ENCODE measurements around the gene FAM107B. TPM values are rescaled to one million over a fixed set of nuclear protein-coding genes. Genes with fewer than 3 reads are reported as not detected.

Gene FAM107B
- total and polyA plus RNA-seq, 2 donors (not counting 3 experiments of a cell fraction or from before 2014, with no cell fraction given), result 39.2 to 176 TPM

- no peaks in the 10 kb centered on the region for H4K20me1 ChIP-seq (replicated peaks; ENCODE audit: control insufficient read depth, extremely low read depth, insufficient read depth, low read length)
- H2AFZ ChIP-seq (ENCODE audit: low read depth, low read length), result no peak overlapping the region
- H3K36me3 ChIP-seq (ENCODE audit: control insufficient read depth in 2 of 2, extremely low read depth in 1 of 2, insufficient read depth in 2 of 2, low read length in 2 of 2), result no peaks in the 10 kb centered on the region
- peaks cover 44% of the 10 kb centered on the region for H3K4me1 ChIP-seq (ENCODE audit: control insufficient read depth, extremely low read depth, insufficient read depth, low read length)
- FAIRE-seq (no peak), DNase-seq (ENCODE audit: low read depth, low spot score) (no peak)
- no peak overlapping the region for H3K9ac ChIP-seq (replicated peaks; ENCODE audit: extremely low read depth, insufficient read depth, low read length)
- H3K4me3 ChIP-seq (replicated peaks in 1 of 3; ENCODE audit: insufficient read depth in 1 of 3, low read depth in 1 of 3, low read length in 3 of 3), result no peak overlapping the region
- H3K79me2 ChIP-seq (ENCODE audit: control insufficient read depth, insufficient read depth, low read length), result no peaks in the 10 kb centered on the region
- intact Hi-C loops (cut with micrococcal nuclease) (no loop called here), dilution Hi-C loops (cut with MboI; ENCODE audit: extremely low pct_ligation_motif_present, low sequenced_read_pairs) (no loop called here)
- TF ChIP-seq GATA2 (IDR thresholded peaks at IDR 0.05; ENCODE audit: insufficient read depth, insufficient read length, low read depth, low read length), result no peak
- TF ChIP-seq POLR2A (IDR thresholded peaks at IDR 0.05; ENCODE audit: low read depth, low read length), result no peak
- TF ChIP-seq MAX (IDR thresholded peaks at IDR 0.05; ENCODE audit: insufficient read depth, insufficient read length), result no peak
- TF ChIP-seq JUN (IDR thresholded peaks at IDR 0.05; ENCODE audit: borderline replicate concordance, insufficient read depth, insufficient read length, low read depth), result no peak
- TF ChIP-seq POLR2AphosphoS5 (IDR thresholded peaks at IDR 0.05; ENCODE audit: insufficient read depth, low read depth, low read length), result no peak
- TF ChIP-seq EZH2 (IDR thresholded peaks at IDR 0.05; ENCODE audit: borderline replicate concordance, low read depth, low read length, severe bottlenecking), result no peak
- H3K9me1 ChIP-seq (replicated peaks; ENCODE audit: control insufficient read depth, extremely low read depth, insufficient read depth, low read length), result no peaks in the 10 kb centered on the region
- no peak overlapping the region for H3K27ac ChIP-seq (ENCODE audit: insufficient read depth, low read depth, low read length)
- no TSS peak for BruUV-seq (replicated peaks)
- ChIA-PET POLR2A (no interaction called here), CTCF (no interaction called here)
- no peak overlapping the region for H3K4me2 ChIP-seq (ENCODE audit: insufficient read depth, low read length)
- no peaks in the 10 kb centered on the region for H3K9me3 ChIP-seq (replicated peaks; ENCODE audit: control insufficient read depth, insufficient read depth, low read length)
- no peaks in the 10 kb centered on the region for H3K27me3 ChIP-seq (ENCODE audit: control insufficient read depth in 2 of 2, insufficient read depth in 2 of 2, low read length in 2 of 2)
Measured at GRCh38 chr10:14613588-14613920, 161.1 kb downstream of the FAM107B start.

- no peaks in the 10 kb centered on the region for H3K9me1 ChIP-seq (replicated peaks; ENCODE audit: control insufficient read depth, extremely low read depth, insufficient read depth, low read length)
- no peaks in the 10 kb centered on the region for H3K27me3 ChIP-seq (ENCODE audit: control insufficient read depth in 2 of 2, insufficient read depth in 2 of 2, low read length in 2 of 2)
- no peak overlapping the region for H3K27ac ChIP-seq (ENCODE audit: insufficient read depth, low read depth, low read length)
- no peak for DNase-seq (ENCODE audit: low read depth, low spot score)
- H4K20me1 ChIP-seq (replicated peaks; ENCODE audit: control insufficient read depth, extremely low read depth, insufficient read depth, low read length), result no peaks in the 10 kb centered on the region
- H3K4me2 ChIP-seq (ENCODE audit: insufficient read depth, low read length), result no peak overlapping the region
- H3K4me3 ChIP-seq (replicated peaks in 1 of 3; ENCODE audit: insufficient read depth in 1 of 3, low read depth in 1 of 3, low read length in 3 of 3), result no peak overlapping the region
- intact Hi-C loops (cut with micrococcal nuclease) (no loop called here), dilution Hi-C loops (cut with MboI; ENCODE audit: extremely low pct_ligation_motif_present, low sequenced_read_pairs) (no loop called here)
- no peak for FAIRE-seq
- no peaks in the 10 kb centered on the region for H3K36me3 ChIP-seq (ENCODE audit: control insufficient read depth in 2 of 2, extremely low read depth in 1 of 2, insufficient read depth in 2 of 2, low read length in 2 of 2)
- POLR2A ChIA-PET, result no interaction called here
- CTCF ChIA-PET, result no interaction called here
- TF ChIP-seq CTCF (IDR thresholded peaks at IDR 0.05; ENCODE audit: extremely low read depth in 1 of 2, insufficient read depth in 1 of 2, low read depth in 1 of 2, low read length in 2 of 2) (no peak), EZH2 (IDR thresholded peaks at IDR 0.05; ENCODE audit: borderline replicate concordance, low read depth, low read length, severe bottlenecking) (no peak), GATA2 (IDR thresholded peaks at IDR 0.05; ENCODE audit: insufficient read depth, insufficient read length, low read depth, low read length) (no peak), MYC (IDR thresholded peaks at IDR 0.05; ENCODE audit: low read depth, low read length) (no peak), POLR2A (IDR thresholded peaks at IDR 0.05; ENCODE audit: low read depth, low read length) (no peak), FOS (IDR thresholded peaks at IDR 0.05; ENCODE audit: borderline replicate concordance, insufficient read depth, low read length) (no peak), JUN (IDR thresholded peaks at IDR 0.05; ENCODE audit: borderline replicate concordance, insufficient read depth, insufficient read length, low read depth) (no peak)
- no peak overlapping the region for H3K9ac ChIP-seq (replicated peaks; ENCODE audit: extremely low read depth, insufficient read depth, low read length)
- no peak overlapping the region for H2AFZ ChIP-seq (ENCODE audit: low read depth, low read length)
- no peaks in the 10 kb centered on the region for H3K79me2 ChIP-seq (ENCODE audit: control insufficient read depth, insufficient read depth, low read length)
- H3K9me3 ChIP-seq (replicated peaks; ENCODE audit: control insufficient read depth, insufficient read depth, low read length), result no peaks in the 10 kb centered on the region
- H3K4me1 ChIP-seq (ENCODE audit: control insufficient read depth, extremely low read depth, insufficient read depth, low read length), result peaks cover 46% of the 10 kb centered on the region
- BruUV-seq (replicated peaks), result no TSS peak
Measured at GRCh38 chr10:14612873-14613587, 161.7 kb downstream of the FAM107B start.

Data from endothelial cell of umbilical vein (primary cell).